Parathyroid adenoma (tissue), 2 donors: ENCODE data around the gene DTWD2.
"Not testable (repeated sequence)": the region's sequence is repeated elsewhere in the genome, so short reads cannot be mapped to it uniquely, and the experiment has no call there.

Experiments used
- H2AFZ ChIP-seq: fragments of 300-600 bp; sonication (generic); one replicate; pipeline ENCODE4 v1.7.0; 2017; ENCODE audit warnings: antibody characterized with exemption, mild to moderate bottlenecking
- H3K27ac ChIP-seq: fragments of 300-600 bp; sonication (generic); one replicate; pipeline ENCODE4 v1.7.0; 2017
- H3K27me3 ChIP-seq: fragments of 300-600 bp; sonication (generic); one replicate; pipeline ENCODE4 v1.7.0; 2017; ENCODE audit warnings: low read length; ENCODE audit not compliant: control insufficient read depth, insufficient read depth
- H3K36me3 ChIP-seq: fragments of 300-600 bp; sonication (generic); one replicate; pipeline ENCODE4 v1.7.0; 2017; ENCODE audit warnings: low read length; ENCODE audit not compliant: control insufficient read depth, insufficient read depth
- H3K4me1 ChIP-seq: fragments of 300-600 bp; sonication (generic); one replicate; pipeline ENCODE4 v1.7.0; 2017; ENCODE audit warnings: control low read depth
- H3K4me2 ChIP-seq: fragments of 300-600 bp; sonication (generic); one replicate; pipeline ENCODE4 v1.7.0; 2017; ENCODE audit warnings: low read length
- H3K4me3 ChIP-seq: fragments of 300-600 bp; sonication (generic); one replicate; pipeline ENCODE4 v1.7.0; 2017; ENCODE audit warnings: low read depth, low read length
- H3K79me2 ChIP-seq: fragments of 300-600 bp; sonication (generic); one replicate; pipeline ENCODE4 v1.7.0; 2017; ENCODE audit warnings: control low read depth
- H3K9ac ChIP-seq: fragments of 300-600 bp; sonication (generic); one replicate; pipeline ENCODE4 v1.7.0; 2017; ENCODE audit warnings: mild to moderate bottlenecking
- H3K9me3 ChIP-seq: fragments of 300-600 bp; sonication (generic); one replicate; pipeline ENCODE4 v1.7.0; 2017; ENCODE audit warnings: low read length; ENCODE audit not compliant: control insufficient read depth
- TF ChIP-seq, protein P1 (sequence below): fragments of 300-600 bp; sonication (generic); IDR thresholded peaks from one replicate; pipeline ENCODE4 v1.7.0; 2017; ENCODE audit warnings: antibody characterized with exemption, mild to moderate bottlenecking
- donor health status: primary hyperparathyroidism.

Gene DTWD2

DNA sequence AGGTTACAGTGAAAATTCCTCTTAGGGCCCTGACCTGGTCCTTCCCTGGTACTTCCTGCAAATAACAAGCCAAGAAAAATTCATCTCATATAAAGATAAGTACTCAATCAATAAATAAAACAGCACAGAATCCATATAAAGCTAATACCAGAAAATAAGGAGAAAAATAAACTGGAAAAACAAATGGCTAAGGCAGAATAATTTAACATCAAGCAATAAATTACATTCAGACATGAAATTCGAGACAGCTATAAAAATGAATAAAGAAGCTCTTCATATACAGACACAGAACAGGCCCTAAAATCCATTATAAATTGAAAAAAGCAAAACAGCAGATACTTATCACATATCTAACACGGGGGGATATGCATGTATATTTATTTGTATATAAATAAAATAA lies 99.2 kb downstream of the DTWD2 start:
- no peak overlapping the region for H3K4me2 ChIP-seq
- no peak overlapping the region for H3K27ac ChIP-seq
- H3K4me3 ChIP-seq = no peak overlapping the region
- H3K79me2 ChIP-seq = no peaks in the 10 kb centered on the region
- no peaks in the 10 kb centered on the region for H3K36me3 ChIP-seq
- no peaks in the 10 kb centered on the region for H3K27me3 ChIP-seq
- H3K9ac ChIP-seq = no peak overlapping the region
- TF ChIP-seq, protein P1, sequence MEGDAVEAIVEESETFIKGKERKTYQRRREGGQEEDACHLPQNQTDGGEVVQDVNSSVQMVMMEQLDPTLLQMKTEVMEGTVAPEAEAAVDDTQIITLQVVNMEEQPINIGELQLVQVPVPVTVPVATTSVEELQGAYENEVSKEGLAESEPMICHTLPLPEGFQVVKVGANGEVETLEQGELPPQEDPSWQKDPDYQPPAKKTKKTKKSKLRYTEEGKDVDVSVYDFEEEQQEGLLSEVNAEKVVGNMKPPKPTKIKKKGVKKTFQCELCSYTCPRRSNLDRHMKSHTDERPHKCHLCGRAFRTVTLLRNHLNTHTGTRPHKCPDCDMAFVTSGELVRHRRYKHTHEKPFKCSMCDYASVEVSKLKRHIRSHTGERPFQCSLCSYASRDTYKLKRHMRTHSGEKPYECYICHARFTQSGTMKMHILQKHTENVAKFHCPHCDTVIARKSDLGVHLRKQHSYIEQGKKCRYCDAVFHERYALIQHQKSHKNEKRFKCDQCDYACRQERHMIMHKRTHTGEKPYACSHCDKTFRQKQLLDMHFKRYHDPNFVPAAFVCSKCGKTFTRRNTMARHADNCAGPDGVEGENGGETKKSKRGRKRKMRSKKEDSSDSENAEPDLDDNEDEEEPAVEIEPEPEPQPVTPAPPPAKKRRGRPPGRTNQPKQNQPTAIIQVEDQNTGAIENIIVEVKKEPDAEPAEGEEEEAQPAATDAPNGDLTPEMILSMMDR = no peak
- H3K4me1 ChIP-seq = no peaks in the 10 kb centered on the region
- H3K9me3 ChIP-seq = no peaks in the 10 kb centered on the region
- no peak overlapping the region for H2AFZ ChIP-seq

DNA sequence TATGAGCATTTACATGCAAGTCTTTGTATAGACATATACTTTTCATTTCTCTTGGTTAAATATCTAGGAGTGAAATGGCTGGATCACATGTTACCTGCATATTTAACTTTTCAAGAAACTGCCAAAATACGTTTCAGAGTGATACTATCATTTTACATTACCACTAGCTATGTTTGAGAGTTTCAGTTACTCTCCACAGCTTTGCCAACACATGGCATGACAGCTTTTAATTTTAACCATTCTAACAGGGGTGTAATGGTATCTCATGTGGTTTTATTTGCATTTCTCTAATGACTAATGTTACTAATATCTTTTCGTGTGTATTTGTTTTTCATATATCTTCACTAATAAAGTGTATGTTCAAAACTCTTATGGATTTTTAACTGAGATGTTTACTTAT lies 99.8 kb downstream of the DTWD2 start:
- Histone ChIP-seq H3K9me3 (no peaks in the 10 kb centered on the region), H3K9ac (no peak overlapping the region), H2AFZ (no peak overlapping the region), H3K79me2 (no peaks in the 10 kb centered on the region), H3K27me3 (no peaks in the 10 kb centered on the region), H3K4me3 (no peak overlapping the region), H3K27ac (no peak overlapping the region), H3K4me2 (no peak overlapping the region), H3K4me1 (no peaks in the 10 kb centered on the region), H3K36me3 (no peaks in the 10 kb centered on the region)
- TF ChIP-seq, protein P1 = no peak

DNA sequence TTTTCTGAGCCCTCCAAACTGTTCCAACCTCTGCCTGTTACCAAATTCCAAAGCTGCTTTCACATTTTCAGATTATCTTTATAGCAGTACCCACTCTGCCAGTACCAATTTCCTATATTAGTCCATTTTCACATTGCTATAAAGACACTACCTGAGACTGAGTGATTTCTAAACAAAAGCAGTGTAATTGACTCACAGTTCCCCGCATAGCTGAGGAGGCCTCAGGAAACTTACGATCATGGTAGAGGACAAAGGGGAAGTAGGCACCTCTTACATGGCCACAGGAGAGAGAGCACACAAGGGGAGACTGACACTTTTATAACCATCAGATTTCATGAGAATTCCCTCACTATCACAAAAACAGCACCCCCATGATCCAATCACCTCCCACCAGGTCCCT lies 105.0 kb downstream of the DTWD2 start:
- TF ChIP-seq, protein P1 = no peak
- no peak overlapping the region for H3K27ac ChIP-seq
- H3K27me3 ChIP-seq = no peaks in the 10 kb centered on the region
- H2AFZ ChIP-seq = no peak overlapping the region
- H3K9me3 ChIP-seq = no peaks in the 10 kb centered on the region
- no peaks in the 10 kb centered on the region for H3K4me1 ChIP-seq
- no peak overlapping the region for H3K9ac ChIP-seq
- no peaks in the 10 kb centered on the region for H3K36me3 ChIP-seq
- H3K4me3 ChIP-seq = no peak overlapping the region
- H3K4me2 ChIP-seq = no peak overlapping the region
- H3K79me2 ChIP-seq = no peaks in the 10 kb centered on the region

DNA sequence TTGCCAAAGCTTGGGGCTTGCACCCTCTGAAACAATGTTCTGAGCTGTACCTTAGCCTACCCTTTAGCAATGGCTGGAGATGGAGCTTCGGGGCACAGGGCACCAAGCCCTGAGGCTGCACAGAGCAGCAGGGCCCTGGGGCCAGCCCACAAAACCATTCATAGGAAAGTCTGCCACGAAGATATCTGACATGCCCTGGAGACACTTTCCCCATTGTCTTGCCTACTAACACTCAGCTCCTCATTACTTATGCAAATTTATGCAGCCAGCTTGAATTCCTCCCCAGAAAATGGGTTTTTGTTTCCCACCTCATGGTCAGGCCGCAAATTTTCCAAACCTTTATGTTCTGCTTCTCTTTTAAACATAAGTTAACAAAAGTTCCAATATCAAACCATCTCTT lies 105.7 kb downstream of the DTWD2 start:
- Histone ChIP-seq H3K4me2 (no peak overlapping the region), H3K27me3 (no peaks in the 10 kb centered on the region), H3K9me3 (no peaks in the 10 kb centered on the region), H3K27ac (no peak overlapping the region), H2AFZ (no peak overlapping the region), H3K36me3 (no peaks in the 10 kb centered on the region), H3K4me3 (no peak overlapping the region), H3K79me2 (no peaks in the 10 kb centered on the region), H3K9ac (no peak overlapping the region), H3K4me1 (no peaks in the 10 kb centered on the region)
- TF ChIP-seq, protein P1 = no peak

DNA sequence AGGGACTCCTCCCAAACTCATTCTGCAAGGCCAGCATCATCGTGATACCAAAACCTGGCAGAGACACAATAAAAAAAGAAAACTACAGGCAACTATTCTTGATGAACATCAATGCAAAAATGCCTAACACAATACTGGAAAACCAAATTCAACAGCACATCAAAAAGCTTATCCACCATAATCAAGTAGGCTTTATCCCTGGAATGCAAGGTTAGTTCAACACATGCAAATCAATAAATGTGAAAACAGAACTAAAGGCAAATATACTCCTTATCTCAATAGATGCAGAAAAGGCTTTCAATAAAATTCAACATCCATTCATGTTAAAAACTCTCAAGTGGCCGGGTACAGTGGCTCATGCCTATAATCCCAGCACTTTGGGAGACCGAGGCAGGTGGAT lies 111.5 kb downstream of the DTWD2 start:
- not testable (repeated sequence) for H3K4me1 ChIP-seq, H3K4me3 ChIP-seq, H3K27ac ChIP-seq, H3K79me2 ChIP-seq, H2AFZ ChIP-seq, H3K36me3 ChIP-seq, H3K9me3 ChIP-seq, H3K27me3 ChIP-seq, H3K4me2 ChIP-seq, H3K9ac ChIP-seq
